CD4-positive, alpha-beta T cell treated with Interleukin-17A for 1 hour (primary cell): Measurements from ENCODE around the gene CORIN.
"Not testable (repeated sequence)": the region's sequence is repeated elsewhere in the genome, so short reads cannot be mapped to it uniquely, and the experiment has no call there.

Experiments used
- DNase-seq: peaks from one replicate; pipeline ENCODE4 v3.0.0-alpha.2; 2020

Gene CORIN

DNA sequence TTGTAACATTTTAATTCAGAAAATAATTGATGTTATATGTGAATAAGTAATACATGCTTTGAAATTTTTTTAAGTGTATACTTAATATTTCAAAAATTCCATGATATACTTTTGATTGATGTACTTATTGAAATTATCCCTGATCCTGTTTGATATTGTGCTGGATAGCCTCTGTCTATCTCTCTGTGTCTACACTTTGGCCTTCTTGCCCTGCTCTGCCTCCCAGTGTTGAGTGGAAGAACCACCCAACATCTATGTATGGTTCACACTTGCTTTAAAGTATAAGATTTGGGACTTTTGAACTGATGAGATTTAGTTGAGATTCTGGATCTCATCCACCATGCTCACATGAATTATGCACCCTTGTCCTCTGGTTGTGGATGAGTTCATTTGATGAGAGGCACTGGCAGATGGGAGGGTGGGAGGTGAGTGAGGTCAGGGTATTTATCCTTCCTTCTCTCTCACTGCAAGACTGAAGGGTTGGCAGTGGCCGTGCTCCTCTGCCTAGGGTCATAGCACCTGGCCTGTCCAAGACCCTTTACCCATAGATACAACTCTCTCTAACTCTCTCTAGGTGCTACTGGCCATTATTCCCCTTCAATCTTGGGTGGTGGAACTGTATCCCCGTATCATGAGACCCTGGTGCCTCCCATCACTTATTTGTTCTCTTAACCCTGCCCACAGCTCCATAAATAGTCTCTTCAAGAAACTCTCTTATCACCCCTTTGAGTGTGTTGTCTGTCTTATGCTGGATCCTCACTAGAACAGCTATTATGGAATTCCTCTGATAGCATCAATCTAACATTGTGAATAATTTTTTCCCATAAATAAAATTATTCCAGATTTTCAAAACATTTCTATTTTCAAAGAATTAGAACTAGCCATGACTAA is 75.2 kb downstream of the CORIN start:
- no peak for DNase-seq

DNA sequence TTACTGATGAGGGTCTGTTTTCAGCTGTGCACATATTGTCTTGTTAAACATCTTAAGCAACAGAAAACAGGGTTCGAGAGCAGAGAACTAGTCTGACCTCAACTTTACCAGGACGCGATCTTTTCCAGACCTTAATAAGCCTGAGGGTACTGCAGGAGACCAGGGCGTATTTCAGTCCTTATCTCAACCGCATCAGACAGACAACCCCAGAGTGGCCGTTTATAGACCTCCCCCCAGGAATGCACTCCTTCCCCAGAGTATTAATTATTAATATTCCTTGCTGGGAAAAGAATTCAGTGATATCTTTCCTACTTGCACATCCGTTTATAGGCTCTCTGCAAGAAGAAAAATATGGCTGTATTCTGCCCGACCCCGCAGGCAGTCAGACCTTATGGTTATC is 84.6 kb downstream of the CORIN start:
- DNase-seq = not testable (repeated sequence)

GRCh38 chr4:47752214-47752613 is 85.7 kb downstream of the CORIN start:
- no peak for DNase-seq

DNA sequence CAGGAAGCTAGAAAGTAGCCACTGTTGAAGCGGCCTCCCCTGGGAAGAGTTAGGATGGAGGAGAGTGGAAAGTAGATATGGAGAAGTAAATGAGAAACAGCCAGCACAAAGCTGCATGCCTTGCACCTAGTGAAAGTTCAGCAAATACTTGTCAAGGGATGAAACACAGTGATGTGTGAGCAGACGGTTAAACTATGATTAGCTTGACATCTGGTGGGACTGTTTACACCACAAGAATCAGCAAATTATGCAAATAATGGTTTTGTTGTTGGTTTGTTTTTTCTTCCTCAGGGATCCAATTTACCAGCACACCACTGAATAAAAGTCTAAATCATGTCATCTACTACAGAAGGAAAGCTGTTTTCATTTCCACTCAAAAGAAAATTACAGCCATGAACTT is 87.1 kb downstream of the CORIN start:
- no peak for DNase-seq

GRCh38 chr4:47749858-47750257 is 88.0 kb downstream of the CORIN start:
- no peak for DNase-seq

DNA sequence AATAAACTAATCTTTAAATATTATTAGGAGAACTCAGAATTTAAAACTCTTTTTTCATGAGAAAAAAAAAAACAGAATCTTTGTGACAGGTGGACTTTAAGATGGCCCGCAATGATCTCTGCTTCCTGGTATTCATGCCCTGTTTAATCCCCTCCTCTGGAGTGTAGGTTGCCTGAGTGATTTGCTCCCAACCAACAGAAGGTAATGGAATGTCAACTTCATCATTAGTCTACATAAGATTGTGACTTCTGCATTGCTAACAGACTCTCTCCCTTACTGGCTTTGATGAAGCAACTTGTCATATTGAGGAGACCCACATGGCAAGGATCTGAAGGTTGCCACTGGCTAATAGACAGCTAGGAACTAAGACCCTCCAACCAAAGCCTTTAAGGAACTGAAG is 88.8 kb downstream of the CORIN start:
- no peak for DNase-seq

- no peak for DNase-seq
These were observed 89.9 kb downstream of the CORIN start for GRCh38 chr4:47747846-47748494.

- DNase-seq = no peak
These were observed 90.7 kb downstream of the CORIN start for GRCh38 chr4:47747211-47747610.

DNA sequence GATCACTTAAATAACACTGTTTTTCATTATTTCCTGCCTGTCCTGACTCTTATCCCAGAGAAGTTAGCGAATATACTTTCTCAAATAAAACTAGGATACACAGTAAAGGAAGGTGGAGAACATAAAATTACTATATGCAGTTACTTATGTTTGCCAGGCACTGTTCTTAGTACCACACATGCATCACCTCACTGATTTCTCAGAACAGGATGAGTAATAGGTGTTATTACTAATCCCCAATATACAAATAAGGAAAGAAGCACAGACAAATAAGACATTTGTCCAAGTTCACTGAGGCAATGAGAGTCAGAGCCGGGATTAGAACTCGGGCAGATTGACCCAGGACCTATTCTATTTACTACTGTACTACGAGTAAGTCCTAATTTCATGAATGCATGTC is 91.7 kb downstream of the CORIN start:
- DNase-seq = no peak

GRCh38 chr4:47744843-47745382 is 93.0 kb downstream of the CORIN start:
- no peak for DNase-seq

GRCh38 chr4:47744253-47744652 is 93.6 kb downstream of the CORIN start:
- no peak for DNase-seq

- no peak for DNase-seq
These were observed 96.7 kb downstream of the CORIN start for GRCh38 chr4:47741200-47741599.

- no peak for DNase-seq
These were observed 100.5 kb downstream of the CORIN start for GRCh38 chr4:47737326-47737725.

GRCh38 chr4:47736555-47736954 is 101.3 kb downstream of the CORIN start:
- DNase-seq = no peak

- no peak for DNase-seq
These were observed 101.7 kb downstream of the CORIN start for GRCh38 chr4:47736146-47736545.

DNA sequence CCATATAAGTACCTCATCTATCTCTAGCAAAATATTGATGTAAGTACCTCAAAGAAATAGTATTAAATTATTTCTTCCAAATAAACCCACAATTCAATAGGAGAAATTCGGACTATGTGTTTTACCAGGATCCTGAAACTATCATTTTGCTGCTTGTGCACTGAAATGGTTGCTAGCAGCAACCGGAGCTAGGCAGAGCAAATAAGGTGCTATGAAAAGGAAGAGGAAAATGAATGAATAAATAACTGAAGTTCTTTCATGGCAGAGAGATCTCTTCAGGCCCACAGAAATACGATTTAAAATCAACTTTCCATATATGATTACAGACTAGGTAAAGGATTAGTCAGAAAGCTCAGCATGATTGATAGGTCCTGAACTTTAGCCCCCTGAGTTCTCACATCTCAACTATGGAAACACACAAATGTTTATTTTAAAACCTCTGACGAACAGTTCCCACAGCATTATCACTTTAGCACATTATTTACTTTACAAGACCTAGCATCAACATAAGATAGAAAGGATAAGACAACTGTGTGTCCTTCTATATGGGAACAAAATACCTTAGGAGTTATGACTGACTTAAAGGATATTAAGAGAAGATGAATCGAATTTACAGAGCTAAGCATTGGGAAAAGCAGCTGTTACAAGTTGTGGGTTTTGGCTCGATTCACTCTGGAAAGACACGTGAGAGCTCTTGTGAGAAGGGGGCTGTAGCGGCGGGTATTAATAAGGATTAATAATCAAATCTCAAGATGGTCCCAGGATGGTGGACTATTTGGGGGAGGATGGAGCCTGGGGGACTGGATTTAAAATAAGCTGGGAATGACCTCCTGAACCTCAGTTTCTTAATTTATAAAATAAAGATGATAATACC is 104.3 kb downstream of the CORIN start:
- no peak for DNase-seq

- no peak for DNase-seq
These were observed 106.7 kb downstream of the CORIN start for GRCh38 chr4:47731182-47731581.

GRCh38 chr4:47729131-47729680 is 108.7 kb downstream of the CORIN start:
- no peak for DNase-seq

DNA sequence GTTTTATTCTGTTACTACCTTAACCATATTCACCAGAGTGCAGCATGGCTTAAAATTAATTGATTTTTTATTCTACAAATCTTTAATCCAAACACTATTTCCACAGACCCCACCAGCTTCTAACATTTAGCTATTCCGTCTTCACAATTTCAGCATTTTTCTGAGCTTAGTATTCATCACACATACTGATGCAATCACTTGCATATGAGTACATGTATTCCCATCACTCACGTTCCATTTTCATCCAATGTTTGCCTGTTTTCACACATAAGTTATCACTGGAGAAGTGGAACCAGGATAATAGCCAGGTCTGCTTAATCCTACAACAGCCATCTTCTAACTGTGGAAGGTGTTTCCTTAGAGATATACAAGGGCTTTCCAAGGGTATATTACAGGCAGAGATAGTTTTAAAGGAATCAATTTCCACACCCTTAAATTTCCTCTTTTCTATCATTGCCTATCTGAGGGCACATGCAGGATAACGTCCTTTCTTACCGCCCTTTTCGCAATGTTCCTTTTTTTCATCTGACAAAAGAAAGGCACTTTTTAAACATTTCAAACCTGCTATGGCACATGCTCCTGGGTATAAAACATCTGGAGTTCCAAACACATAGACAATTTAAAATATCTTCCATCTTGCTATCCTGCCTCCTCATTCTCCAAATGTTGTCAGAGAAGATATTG is 115.8 kb downstream of the CORIN start:
- no peak for DNase-seq

DNA sequence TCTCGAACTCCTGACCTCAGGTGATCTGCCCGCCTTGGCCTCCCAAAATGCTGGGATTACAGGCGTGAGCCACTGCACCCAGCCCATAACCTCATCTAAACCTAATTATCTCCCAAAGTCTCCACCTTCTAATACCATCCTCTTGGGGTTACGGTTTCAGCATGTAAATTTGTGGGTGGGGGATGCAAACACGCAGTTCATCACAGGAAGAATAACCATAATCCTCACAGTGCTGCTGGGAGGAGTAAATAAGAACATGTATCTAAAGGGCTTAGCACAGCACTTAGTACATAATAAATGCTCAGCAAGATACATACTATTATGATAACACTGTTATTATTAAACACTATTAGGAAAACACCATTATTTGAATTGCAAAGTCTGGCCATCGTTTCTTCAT is 116.4 kb downstream of the CORIN start:
- no peak for DNase-seq

DNA sequence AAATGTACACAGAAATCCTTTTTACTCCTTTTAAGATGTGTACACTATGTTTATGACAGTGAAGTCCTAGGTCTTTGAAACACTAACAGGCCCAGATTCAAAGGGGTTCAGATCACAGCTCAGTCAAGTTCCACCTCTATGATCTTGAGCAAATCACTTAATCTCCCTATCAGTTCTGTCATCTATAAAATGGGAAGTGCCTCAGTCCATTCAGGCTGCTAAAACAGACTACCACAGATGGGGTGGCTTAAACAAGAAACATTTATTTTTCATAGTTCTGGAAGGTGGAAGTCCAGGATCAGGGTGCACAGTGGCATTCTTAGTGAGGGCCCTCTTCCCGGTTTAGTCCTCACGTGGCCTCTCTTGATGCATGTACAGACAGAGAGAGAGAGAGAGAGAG is 117.1 kb downstream of the CORIN start:
- DNase-seq = no peak

GRCh38 chr4:47719576-47719975 is 118.3 kb downstream of the CORIN start:
- no peak for DNase-seq
